Activated CD4-positive, alpha-beta T cell treated with anti-CD3 and anti-CD28 coated beads, Interleukin-2, amount 50 U/mL, for 48 hours (primary cell): Measurements from ENCODE around the gene SPEN.
A peak's percentile ranks its signal among the peaks of the same experiment; 100 is the strongest.
"Not testable (repeated sequence)": the region's sequence is repeated elsewhere in the genome, so short reads cannot be mapped to it uniquely, and the experiment has no call there.

ENCODE experiments used
- DNase-seq, 2 experiments: peaks; one replicate each; pipeline ENCODE4 v3.0.0-alpha.2; 2020

The SPEN gene

GRCh38 chr1:15835205-15835740 is 12.2 kb upstream of the SPEN start:
- no peak for DNase-seq

GRCh38 chr1:15835741-15836510 is 11.6 kb upstream of the SPEN start:
- DNase-seq, result peak; percentile 100

- DNase-seq, result not testable (repeated sequence)
Observed at GRCh38 chr1:15836511-15836771, 11.1 kb upstream of the SPEN start.

- DNase-seq, result peak; percentile 46 to 62
Observed at GRCh38 chr1:15836772-15837669, 10.5 kb upstream of the SPEN start.

GRCh38 chr1:15837931-15838330 is 9.6 kb upstream of the SPEN start:
- DNase-seq, result no peak

GRCh38 chr1:15838721-15839120 is 8.8 kb upstream of the SPEN start:
- no peak for DNase-seq

GRCh38 chr1:15843826-15844572 is 3.5 kb upstream of the SPEN start:
- DNase-seq, result no peak

DNA sequence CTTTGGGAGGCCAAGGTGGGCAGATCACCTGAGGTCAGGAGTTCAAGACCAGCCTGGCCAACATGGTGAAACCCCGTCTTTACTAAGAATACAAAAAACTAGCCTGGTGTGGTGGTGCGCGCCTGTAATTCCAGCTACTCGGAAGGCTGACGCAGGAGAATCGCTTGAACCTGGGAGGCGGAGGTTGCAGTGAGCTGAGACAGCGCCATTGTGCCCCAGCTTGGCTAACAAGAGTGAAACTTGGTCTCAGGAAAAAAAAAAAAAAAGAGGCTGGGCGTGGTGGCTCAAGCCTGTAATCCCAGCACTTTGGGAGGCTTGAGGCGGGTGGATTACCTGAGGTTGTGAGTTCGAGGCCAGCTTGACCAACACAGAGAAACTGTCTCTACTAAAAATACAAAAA is 1.5 kb upstream of the SPEN start:
- DNase-seq, result not testable (repeated sequence)

DNA sequence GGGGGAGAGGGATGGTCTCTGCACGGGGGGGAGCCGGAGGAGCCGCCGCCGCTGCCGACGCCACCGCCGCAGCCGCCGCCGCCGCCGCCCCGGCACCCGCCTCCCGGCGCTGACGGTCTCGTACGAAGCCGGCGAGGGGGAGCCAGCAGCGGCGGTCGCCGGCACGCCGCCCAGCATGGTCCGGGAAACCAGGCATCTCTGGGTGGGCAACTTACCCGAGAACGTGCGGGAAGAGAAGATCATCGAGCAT is 311 bp downstream of the SPEN start:
- no peak for DNase-seq

DNA sequence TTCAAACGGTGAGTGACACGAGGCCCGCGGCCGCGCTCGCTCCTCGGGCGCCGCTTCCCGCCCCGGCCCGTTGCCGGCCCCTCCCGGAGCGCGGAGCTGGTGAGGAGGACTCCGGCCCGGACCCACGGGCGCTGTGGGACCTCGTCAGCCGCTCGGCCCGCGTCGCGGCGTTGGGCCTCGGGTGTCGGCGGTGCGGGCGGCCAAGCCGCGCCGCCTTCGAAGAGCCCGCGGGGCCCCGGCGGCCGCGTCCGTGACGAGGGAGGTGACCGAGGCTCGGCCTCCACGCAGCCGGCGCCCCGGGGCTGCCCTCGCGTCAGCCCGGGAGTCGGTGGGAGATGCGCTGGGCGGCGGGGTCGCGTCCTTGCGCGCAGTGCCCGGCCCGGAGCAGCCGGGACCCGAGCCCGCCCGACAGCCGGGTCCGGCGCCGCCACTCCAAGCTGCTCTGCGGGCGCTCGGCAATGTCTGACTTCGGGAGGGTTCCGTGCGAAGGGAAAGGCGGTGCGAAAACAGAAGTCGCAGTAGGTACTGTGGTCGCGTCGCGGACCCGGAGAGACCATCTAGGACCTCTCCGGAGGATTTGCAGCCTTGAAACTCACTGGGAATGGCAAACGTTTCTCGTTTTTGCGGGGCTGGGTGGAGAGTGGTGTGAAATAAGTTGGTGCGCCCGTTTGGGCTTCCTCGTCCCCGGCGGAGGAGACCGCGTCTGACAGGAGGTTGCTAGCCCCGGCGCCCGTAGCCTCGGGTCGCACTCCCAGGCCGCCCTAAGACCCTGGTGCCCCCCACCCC is 829 bp downstream of the SPEN start:
- DNase-seq, result peak; percentile 44 to 53

DNA sequence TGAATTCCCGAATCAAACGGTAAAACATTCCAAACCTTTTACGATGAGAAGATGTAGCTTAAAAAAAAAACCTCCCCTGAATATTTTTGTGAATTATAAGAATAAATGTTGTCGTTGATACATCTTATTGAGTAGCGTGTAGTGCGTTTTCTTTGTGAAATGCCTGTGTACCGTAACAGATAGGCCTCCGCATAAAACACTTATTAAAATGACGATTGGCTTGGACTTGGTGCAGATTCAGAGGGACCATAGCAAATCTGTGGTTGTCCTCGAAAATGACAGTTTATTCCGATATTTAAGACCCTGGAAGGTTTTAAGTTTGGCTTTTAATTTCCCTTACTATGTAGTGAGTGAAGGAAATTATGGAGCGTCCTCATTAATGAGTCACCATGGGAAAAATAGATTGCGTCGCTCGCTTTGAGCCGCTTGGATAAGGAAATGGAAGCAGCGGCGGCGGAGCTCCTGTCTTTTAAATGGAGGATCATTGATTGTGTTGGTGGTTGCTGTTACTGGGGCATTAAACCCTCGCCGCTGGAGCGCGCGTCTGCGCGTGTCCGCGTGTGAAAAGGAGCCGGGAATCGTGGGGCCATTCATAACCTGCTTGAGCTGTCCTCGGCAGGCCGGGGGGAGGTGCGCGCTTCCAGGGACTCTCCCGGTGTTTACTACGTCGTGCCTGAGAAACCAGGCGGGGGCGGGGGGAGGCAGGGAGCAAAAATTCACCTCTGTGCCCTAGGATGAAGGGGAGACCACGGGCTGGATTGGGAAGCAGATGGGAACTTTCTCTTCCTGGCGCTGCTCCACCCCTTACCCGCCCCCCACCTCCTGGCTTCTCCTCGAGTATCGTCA is 1.6 kb downstream of the SPEN start:
- DNase-seq, result peak; percentile 77 to 82

DNA sequence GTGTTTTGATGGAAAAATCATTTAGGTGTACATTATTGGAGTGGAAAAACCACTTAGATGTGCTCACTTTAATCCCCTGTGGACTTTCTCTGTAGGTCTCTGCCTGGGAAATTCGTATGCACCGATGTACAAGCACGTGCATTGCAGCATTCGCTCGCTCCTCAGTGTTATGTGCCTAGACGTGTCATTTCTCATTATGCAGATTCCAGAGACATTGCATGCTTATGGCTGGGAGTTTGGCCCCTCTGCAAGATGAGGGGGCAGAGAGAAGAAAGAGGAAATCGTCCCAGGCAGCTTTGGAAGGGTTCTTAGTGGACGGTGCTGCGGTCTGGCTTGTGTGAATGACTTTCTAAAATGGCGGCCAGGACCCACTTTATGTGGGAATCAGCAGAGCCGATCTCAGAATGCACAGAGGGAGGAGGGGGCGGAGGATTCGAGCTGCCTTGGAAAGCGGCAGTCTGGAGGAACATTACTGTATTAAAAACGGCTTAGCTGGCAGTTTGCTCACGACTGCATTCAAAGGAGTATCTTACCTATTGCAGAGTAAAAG is 2.3 kb downstream of the SPEN start:
- DNase-seq, result peak; percentile 49 to 62

DNA sequence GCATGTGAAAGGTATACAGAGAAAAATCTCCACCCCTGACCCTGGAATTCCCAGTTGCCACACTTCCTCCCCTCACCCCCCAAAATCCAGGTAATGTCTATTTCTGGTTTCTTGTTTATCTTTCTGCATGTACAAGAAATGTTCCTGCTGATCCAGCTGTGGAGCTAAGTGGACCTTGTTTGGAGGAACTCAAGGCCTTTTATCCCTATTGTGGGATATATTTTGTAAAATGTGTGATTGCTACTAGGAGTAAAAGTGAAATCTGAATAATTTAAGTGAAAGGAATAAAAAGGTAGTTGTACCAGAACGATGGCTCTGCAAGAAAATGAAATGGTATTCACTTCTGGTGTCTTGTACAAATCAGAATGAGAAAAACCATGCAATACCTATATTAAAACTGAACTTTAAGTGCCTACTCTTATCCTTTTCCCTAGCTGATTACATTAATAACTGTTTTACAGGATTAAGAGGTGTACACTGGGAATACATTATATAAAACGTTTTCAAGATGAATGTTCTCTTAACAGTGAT is 3.0 kb downstream of the SPEN start:
- no peak for DNase-seq

DNA sequence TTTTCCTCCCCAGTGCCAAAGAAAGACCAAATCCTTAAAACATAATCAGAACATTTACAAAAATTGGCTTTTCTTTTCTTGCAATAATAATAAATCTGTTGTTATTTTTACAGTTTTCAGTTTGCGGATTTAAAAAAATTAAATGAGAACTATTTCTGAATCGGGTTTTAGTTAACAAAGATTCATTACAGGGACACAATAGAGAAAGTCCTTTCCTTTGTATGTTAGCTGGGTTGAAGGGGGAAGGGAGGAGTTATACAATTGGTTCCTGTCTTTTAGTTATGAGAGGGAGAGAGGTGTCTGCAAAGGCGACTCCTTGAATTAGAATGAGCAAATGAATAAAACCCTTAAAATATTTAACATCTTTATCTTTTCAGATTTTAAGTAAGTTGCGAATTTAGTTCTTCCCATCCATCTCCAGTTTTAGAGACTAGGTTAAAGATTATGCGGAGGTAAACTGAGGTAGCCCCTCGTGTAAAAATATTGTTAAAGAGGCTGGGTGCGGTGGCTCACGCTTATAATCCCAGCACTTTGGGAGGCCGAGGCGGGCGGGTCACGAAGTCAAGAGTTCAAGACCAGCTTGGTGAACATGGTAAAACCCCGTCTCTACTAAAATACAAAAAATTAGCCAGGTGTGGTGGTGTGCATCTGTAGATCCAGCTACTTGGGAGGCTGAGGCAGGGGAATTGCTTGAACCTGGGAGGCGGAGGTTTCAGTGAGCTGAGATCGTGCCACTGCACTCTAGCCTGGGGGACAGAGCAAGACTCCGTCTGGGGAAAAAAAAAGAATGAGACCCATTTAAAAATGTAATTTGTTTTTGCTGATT is 3.9 kb downstream of the SPEN start:
- no peak for DNase-seq

DNA sequence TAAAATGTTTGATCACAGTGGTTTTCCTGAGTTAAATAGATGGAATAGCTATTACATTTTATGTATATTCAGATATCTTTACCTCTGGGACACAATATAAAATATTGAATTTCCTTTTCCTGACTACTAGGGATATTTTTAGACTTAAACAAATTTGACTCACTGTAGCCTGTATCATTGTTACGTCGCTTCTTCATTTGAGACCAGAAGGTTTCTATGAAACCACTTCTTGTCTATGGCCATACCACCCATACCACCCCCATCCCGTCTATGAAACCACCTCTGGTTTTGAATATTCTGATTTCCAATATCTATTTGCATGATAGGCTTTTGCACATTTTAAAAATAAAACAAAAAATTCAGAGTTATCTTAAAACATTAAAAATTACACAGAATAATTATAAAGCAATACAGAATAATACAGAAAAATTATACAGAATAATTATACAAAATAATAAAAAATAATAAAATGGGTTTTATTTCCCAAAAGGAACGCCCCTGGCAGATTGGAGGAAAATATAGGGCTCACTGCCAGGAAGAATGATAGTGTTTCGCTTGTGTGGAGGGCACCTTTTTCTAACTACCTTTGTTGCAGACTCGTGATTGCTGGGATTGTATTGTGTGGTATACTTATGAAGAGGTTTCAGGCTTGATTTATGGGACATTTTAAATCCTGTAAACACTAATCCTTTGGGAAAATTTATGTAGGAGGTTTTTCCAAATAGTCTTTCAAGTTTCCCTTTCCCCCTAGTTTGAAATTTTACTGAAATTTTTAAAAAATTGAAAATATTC is 4.7 kb downstream of the SPEN start:
- no peak for DNase-seq

GRCh38 chr1:15852828-15853302 is 5.4 kb downstream of the SPEN start:
- no peak for DNase-seq

GRCh38 chr1:15856888-15857287 is 9.4 kb downstream of the SPEN start:
- no peak for DNase-seq

DNA sequence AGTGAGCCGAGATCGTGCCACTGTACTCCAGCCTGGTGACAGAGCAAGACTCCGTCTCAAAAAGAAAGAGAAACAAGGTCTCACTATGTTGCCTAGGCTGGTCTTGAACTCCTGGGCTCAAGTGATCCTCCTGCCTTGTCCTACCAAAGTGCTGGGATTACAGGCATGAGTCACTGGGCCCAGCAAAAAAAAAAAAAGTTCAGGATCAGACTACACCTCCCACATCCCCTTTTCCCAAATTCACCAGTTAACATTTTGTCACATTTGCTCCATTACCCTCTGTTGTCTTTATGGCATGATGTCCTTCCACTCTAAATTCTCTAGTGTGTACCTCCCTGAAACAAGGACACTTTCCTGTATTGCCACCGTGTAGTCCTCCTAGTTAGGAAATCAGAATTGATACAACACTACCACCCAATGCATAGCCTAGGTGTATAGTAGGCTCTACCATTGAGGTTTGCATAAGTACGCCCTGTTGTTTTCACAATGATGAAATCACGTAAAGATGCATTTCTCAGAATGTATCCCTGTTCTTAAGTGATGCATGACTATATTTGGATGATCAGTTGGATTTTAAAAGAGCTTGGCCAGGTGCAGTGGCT is 10.7 kb downstream of the SPEN start:
- no peak for DNase-seq
